ENCODE measurements around the gene HYDIN.
"Not testable (repeated sequence)": the region's sequence is repeated elsewhere in the genome, so short reads cannot be mapped to it uniquely, and the experiment has no call there.

HYDIN gene

DNA sequence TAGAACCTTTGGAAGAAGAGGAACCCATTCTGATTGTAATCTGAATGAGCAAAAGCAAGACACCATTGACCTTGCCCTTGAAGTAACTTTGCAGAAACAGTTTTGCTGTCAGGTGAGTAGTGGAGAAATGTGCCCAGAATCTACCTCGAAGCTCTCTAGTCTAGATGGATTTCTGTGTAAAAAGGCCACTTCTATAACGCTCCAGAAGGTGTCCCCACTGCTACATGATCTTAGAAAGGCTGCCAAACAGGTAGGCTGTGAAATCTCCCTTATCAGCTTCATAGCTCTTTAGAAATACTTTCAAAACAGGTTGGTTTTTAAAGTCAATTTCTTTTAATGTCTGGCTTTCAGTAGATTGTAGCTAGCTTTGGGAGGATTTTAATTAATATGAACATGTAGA, 230.8 kb downstream of the HYDIN start:
- DNase-seq (ENCODE audit: low read depth, low spot score) = peak; percentile 10

DNA sequence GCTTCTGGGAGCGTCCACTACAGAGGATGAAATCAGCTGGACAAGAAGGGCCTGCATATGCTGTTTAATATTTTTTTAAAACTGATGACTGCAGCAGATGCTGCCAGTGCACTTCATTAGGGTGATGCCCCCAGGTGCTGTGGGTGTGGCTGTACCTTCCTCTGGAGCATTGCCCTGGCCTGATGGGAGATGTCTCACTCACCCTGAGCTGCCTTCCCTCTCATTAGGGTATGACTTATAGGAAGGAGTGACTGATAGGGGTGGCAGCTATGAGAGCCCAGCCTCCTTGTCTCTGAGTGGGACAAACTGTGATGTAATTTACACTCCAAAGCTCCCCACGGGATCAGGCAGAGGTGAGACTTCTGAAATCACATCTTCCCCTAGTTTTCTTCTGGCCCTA, 234.7 kb downstream of the HYDIN start:
- not testable (repeated sequence) for DNase-seq (ENCODE audit: low read depth, low spot score)

DNA sequence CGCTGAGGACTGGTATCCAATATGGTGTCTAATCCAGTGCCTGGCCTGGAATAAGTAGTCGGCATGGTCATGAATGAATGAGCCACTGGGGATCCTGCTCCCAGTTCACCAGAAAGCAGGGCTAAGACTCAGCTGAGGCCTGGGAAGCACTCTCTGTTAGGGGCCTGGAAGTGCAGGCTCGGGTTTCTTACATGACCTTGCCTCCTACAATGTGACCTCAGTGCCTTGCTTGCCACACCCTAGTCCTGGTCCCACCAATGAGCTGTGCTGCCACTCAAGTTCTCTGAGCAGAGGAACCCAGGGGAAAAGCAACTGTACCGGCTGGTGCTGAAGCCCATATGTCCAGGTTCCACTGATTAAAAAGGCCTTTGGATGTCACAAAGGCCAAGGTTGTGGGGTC, 238.0 kb downstream of the HYDIN start:
- not testable (repeated sequence) for DNase-seq (ENCODE audit: low read depth, low spot score)

DNA sequence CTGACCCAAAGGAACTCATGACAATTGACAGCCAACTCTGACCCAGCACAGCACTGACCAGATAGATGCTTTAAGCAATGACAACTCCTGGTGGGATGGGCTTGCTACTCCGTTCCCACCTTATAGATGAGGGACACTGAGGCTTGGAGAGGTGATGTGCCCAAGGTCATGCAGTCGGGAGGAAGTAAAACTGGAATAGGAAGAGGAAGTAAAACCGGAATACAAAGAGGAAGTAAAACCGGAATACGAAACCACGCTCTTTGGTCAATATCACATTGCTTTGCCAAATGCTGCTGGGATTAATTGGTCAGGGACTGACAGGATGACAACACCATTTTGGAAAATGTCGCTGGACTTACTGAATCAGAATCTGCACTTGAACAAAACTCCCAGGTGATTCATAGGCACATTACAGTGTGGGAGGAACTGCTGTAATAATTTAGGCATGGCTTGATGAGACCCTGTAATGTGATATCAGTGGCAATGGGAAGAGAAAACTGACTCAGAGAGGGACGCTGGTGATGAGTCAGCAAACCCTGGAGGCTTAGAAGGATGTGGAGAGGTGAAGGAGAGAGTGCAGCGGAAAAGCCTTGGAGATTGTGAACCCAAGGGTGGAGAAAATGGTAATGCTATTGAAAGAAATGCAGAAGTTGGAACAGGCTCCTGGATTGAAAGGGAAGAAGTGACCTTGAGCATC, 243.4 kb downstream of the HYDIN start:
- DNase-seq (ENCODE audit: low read depth, low spot score) = not testable (repeated sequence)

DNA sequence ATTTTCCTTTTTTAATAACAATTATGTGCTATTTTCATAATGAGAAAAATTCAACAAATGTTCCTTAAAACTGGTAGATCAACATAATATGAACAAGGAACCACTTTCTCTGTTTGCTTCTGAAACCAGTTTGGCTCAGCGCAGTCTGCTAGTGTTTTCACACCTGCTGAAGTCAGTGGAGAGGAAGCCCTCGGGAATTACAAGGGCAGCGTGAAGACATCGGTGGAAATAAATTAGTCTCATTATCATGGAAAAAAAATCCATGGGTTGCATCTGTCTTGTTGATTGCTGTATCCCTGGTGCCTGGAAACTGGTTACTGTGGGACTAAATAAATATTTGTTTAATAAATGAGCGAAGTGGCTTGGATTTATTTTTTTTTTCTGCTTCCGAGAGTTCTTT, 245.8 kb downstream of the HYDIN start:
- not testable (repeated sequence) for DNase-seq (ENCODE audit: low read depth, low spot score)

DNA sequence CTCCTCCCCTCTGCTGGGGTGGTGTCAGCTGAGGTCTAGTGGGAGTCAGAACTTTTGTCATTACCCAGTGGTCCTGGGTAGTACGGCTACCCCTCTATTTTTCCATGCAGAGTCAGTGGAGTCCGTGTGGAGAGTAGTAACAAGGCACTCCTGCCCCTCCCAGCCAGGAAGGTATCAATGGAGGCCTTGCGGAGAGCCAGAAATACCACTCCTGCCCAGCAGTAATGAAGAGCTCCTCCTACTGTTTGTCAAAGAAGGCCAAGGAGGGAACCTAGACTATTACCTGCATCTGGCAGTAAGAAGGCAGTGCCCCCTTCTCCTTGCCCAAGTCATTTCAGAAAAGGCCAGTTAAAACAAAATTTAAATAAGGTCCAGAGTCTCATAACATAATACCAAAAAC, 262.2 kb downstream of the HYDIN start:
- not testable (repeated sequence) for DNase-seq (ENCODE audit: low read depth, low spot score)

DNA sequence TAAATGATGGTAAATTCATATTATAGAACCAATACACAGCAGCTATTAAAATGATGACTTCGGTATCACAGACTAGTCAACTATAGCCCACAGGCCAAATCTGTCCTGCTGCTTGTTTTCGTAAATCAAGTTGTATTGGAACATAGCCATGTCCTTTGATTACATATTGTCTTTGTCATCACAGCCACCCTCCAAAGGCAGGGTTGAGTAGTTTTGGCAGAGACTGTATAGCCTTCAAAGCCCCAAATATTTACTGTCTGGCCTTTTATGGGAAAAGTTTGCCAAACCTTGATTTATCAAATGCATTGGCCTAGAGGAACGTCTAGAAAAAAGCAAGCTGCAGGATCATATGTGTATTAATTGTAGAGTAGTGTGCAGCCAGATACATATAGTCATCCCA, 270.4 kb downstream of the HYDIN start:
- DNase-seq (ENCODE audit: low read depth, low spot score) = not testable (repeated sequence)

DNA sequence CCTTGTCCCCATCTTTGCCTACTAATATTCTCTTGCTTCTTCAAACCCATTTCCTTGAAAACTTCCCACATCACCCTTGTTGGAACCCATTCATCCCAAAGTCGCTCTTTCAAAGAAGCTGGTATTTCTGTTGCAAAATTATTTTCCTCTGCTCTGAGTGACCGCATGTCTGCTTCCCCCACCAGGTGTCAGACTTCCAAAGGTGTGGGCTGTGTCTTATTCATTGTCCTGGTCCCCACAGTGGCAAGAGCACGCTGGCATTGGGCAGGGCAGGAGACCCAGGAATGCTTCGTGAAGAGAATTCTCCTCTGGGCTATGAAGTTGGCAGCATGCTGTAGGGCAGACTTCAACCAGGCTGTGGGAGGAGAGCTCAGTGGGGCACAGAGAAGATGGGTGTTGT, 275.6 kb downstream of the HYDIN start:
- DNase-seq (ENCODE audit: low read depth, low spot score) = not testable (repeated sequence)

DNA sequence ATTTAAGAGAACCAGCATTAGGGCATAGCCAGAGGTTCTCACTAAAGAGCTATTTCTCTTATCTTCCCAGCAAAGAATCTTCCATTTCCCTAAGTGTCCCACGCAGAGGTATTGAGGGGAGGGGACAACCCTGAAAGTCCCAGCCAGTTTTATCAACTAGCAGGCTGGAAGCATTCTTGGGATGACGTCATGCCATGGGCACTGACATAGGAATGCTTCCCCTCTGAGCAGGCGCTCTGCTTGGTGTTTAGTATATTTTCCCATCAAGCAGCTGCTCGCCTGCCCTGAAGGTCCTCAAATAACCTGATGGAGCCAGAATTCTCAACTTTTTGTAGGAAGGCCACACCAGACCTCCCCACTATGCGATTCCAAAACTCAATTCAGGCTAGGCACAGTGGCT, 276.7 kb downstream of the HYDIN start:
- not testable (repeated sequence) for DNase-seq (ENCODE audit: low read depth, low spot score)

DNA sequence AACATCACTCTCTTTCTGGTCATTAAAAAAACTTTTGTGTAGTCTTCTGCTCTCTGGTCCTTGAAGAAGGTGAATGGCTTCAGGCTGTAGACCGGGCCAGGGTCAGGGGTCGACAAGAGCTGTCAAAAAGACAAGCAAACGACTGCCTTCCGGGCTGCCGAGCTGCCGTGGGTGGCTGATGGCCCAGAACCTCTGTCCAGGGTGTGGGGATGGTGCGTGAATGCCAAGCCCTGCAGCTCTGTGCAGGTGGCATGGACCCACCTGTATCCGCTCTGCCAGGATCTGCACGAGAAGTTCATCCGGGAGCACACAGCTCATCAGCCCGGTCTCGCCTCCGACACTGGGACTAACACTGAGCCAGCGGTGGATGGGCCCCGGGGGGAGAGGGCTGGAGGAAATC, 287.0 kb downstream of the HYDIN start:
- DNase-seq (ENCODE audit: low read depth, low spot score) = not testable (repeated sequence)

DNA sequence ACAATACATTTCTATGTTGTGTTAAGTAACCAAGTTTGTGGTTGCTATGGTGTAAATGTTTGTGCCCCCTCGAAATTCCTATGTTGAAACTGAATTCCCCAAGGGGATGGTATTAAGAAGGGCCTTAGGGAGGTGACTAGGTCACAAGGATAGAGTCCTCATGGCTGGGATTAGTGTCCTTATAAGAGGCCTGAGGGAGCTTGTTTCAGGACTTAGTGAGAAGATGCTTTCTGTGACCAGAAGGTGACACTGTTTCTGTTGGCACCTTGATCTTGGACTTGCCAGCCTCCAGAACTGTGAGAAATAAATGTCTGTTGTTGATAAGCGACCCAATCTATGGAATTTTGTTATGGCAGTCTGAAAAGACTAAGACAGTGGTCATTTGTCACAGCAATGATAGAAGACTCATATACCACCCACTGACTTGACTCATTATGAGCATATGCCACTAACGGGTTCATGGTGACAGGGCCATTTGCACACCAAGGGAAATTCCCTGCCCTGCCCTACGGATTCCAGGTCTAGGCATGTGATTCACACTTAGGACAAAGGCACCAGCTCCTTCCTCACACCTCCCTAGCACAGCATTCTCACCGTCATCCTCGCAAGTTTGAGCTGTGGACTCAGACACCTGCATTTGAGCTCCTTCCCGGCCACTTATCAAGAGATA, 290.7 kb downstream of the HYDIN start:
- DNase-seq (ENCODE audit: low read depth, low spot score) = not testable (repeated sequence)

DNA sequence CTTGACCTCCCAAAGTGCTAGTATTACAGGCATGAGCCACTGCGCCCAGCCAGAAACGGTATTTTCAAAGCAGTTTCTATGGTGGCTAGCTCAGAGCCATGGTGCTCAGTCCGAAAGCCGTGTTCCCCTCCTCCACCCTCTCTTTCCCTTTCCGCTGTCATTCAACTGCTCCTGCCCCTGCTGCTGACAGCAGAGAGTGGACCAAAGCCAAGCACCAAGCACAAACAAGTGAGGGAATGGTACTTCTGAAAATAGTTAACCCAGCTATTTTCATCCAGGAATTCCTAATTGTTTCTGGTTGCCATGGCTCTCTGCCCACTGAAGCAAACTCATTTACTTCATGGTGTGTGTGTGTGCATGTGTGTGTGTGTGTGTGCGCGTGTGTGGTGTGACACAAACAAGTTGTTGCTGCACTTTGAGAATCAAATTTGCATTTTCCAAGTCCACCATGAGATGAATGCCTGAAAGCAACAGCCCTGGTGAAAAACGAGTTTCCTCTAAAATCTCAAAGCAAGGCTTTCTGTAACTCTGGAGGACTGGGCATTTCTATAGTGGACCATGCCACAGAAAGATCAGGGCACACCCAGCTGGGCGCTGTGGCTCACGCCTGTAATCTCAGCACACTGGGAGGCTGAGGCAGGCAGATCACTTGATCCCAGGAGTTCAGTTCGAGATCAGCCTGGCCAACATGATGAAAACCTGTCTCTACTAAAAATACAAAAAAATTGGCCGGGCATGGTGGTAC, 293.6 kb downstream of the HYDIN start:
- peak; percentile 54 for DNase-seq (ENCODE audit: low read depth, low spot score)

DNA sequence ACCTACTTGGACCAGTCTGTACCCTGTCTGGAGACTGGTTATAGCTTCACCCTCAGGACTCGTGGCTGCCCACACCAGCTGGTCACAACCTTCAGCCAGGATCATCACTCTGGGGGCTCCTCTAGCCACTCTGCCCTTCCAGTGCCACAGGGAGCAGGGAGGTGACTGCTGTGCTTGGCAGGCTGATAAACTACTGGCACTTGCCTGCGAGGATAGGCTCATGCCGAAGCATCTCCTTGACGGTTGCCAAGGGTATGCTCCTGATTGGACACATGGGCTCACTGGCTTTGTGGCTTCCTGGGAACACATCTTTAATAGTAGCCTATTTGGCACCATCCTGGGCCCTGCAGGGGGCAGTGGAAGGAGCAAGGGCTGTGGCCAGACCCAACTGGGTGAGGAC, 295.2 kb downstream of the HYDIN start:
- DNase-seq (ENCODE audit: low read depth, low spot score) = not testable (repeated sequence)

DNA sequence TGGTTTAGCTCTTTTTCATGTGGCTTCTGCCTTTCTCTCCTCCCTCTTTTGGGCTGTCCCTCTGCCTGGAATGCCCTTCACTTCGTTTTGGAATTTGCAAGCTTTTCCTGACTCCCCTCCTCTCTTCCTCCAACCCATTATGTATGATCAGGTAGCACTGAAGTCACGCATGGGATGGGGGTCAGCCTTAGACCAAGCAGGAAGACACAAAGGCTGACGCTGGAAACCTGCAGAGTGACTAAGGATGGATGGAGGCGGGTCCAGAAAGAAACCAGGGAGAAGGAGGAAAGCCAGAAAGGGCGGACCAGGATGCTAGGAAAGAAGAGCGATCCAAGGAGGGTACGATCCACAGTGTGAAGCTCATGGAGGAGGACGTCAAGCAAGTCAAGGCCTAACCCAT, 296.8 kb downstream of the HYDIN start:
- DNase-seq (ENCODE audit: low read depth, low spot score) = not testable (repeated sequence)

DNA sequence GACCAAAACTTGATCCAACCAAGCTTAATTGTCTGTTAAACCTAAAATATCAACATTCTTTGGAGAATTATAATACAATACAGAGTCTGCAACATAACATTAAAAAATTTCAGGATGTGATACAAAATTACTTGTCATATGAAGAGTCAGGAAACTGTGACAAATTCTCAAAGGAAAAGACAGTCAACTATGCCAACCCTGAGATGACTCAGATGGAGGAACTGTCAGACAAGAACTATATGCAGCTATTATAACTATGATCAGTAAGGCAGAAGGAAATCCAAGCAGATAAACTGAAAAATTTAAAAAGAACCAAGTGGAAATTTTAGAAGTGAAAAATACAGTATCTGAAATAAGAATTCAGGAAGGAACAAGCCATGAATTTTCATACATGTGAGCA, 299.8 kb downstream of the HYDIN start:
- not testable (repeated sequence) for DNase-seq (ENCODE audit: low read depth, low spot score)

DNA sequence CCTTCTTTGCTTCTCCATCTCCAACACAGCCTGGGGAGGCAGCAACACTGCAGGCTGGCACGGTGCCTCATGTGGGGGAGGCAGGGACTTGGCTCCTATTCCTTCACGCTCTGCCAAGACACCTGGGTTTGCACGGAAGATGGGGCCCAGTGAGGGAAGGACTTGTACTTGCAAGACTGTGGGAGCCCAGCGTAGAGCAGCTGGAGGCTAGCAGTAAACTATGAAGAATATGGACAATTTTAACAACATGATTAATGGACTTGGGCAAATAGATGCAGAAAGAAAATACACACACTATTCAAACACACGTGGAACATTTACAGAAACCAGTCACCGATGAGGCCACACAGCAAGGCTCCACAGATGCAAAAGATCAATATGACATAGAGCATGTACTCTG, 308.4 kb downstream of the HYDIN start:
- DNase-seq (ENCODE audit: low read depth, low spot score) = peak; percentile 1

DNA sequence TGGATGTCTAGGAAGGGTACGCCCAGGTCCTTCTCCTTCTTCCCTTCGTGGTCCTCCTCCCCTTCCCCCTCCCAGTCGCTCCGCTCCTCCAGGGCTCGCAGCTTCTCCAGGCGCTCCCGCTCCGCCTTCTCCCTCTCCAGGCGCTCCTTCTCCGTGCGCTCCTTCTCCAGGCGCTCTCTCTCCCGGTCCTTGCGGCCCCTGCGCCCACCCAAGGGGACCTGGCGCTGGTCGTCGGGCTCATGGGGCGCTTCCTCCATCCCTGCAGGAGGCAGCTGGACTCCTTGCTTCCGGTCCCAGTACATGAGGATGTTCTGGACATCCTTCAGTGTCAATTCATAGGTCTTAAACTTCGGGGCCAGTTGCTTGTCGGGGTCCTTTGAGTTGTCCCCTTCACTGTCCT, 309.9 kb downstream of the HYDIN start:
- not testable (repeated sequence) for DNase-seq (ENCODE audit: low read depth, low spot score)

DNA sequence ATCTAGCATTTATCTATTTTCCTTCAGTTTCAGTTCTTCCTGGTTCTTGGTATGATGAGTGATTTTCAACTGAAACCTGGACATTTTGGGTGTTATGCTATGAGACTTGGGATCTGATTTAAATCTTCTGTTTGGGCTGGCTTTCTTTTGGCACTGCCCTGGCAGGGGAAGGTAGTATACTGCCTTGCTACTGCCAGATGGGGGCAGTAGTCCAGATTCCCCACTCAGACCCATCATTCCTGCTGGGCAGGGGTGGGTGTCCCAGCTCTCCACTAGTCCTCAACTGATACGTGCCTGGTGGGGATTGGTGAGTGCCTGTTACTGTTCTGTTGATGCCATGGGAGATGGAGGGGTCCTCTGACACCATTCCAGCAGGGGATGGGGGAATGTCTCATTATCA, 342.3 kb downstream of the HYDIN start:
- not testable (repeated sequence) for DNase-seq (ENCODE audit: low read depth, low spot score)

DNA sequence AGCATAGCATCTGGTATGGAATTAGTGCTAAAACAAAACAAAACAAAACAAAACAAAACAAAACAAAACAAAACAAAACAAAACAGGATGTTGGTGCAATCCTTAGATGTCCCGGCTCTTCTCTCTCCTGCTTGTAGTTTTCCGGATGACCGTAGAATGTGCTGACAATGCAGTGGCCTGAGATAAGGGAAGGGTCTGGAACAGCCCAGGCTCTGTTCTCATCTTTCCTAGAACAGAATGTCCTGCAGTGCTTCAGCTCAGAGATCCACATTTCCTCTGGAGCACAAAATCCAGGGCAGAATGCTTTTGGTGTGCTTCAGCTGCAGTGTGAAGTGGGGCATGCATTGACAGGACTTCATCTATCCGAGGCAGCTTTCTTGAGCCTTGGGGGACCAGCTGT, 345.9 kb downstream of the HYDIN start:
- DNase-seq (ENCODE audit: low read depth, low spot score) = not testable (repeated sequence)

DNA sequence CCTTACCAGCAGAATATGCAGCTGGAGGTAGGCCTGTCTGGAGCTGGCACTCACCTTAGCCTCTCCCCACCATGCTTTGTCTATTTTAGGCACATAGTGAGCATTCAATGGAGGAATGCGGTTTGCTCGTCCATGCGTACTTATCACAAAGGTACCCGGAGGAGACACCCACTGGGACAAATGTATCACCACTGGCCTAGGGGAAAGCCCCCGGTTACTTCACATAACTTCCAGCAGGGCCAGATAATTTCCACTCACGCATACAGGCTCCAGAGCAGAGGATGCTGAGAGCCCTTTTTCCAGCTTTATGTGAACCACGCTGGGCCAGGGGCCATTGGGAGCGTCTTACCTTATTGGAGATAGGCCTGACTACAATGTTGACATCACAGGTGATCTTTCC, 348.2 kb downstream of the HYDIN start:
- not testable (repeated sequence) for DNase-seq (ENCODE audit: low read depth, low spot score)

DNA sequence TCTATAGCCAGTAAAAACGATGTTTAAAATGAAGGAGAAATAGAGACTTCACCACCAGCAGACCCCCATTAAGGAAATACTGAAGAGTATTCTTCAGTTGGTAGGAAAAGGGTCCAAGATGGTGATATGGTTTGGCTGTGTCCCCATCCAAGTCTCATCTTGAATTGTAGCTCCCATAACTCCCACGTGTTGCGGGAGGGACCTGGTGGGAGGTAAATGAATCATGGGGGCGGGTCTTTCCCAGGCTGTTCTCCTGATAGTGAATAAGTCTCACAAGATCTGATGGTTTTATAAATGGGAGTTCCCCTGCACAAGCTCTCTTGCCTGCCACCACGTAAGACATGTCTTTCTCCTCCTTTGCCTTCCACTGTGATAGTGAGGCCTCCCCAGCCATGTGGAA, 352.6 kb downstream of the HYDIN start:
- DNase-seq (ENCODE audit: low read depth, low spot score) = not testable (repeated sequence)

DNA sequence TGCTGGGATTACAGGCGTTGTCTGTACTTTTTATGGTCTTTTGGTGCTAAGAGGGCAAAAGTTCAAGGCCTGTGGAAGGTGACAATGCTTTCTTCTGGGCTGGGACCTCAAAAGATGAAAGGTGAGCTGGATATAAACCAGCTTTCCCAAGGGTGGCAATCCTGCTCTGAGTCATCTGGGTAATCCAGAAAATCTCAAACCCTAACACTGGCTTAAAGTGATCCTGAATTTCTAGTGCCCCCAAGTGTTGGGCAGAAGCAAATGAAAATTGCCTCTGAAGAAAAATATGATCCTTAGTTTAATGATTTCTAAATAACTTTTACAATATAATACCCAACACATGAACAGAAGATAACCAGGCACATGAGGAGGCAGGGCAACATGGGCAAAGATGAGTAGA, 354.1 kb downstream of the HYDIN start:
- not testable (repeated sequence) for DNase-seq (ENCODE audit: low read depth, low spot score)

DNA sequence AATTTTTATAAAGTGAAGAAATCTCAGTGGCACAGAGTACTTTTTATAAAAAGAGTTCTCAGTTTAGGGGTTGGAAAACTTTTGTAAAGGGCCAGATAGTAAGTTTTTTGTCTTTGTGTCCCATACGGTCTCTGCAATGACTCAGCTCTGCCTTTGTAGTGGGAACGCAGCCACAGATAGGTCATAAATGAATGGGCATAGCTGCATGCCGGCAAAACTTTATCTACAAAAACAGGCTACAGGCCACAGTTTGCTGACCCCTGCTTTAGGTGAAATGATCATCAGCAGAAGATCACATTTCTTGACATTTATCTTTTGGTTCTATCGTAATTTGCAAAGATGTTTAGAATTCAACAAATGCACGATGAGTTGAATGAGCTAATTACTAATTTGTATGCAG, 365.8 kb downstream of the HYDIN start:
- DNase-seq (ENCODE audit: low read depth, low spot score) = not testable (repeated sequence)
